Measurements from ENCODE around the gene NELFE.

NELFE gene

DNA sequence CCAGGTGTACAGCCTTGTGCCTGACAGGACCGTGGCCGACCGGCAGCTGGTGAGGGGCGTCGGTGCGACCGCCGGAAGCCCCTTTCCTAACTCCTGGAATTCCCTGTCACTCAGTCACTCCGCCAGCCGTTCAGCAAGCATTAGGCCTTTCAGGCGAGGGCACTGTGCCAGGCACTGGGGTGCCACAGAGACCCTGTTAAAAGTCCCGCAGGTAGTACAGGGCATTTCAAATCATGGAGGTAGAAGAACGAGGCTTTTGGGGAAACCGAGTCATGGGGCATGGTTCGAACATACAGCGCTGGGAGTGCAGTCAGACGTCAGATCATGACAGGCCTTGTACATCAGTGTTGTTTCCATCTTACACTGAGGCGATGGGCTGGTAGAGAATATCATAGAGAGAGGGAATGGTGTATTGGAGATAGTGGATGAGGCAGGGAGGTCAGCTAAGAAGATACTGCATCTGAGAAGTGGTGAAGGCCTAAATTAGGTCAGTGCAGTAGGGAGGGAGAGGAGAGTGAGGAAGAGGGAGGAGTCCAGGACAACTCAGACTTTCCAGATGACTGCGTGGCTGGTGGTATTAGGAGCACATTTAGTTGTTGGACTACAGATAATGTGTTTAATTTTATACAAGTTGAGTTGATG lies 14.1 kb upstream of the NELFE start:
- no peak for DNase-seq (ENCODE audit: low spot score)

DNA sequence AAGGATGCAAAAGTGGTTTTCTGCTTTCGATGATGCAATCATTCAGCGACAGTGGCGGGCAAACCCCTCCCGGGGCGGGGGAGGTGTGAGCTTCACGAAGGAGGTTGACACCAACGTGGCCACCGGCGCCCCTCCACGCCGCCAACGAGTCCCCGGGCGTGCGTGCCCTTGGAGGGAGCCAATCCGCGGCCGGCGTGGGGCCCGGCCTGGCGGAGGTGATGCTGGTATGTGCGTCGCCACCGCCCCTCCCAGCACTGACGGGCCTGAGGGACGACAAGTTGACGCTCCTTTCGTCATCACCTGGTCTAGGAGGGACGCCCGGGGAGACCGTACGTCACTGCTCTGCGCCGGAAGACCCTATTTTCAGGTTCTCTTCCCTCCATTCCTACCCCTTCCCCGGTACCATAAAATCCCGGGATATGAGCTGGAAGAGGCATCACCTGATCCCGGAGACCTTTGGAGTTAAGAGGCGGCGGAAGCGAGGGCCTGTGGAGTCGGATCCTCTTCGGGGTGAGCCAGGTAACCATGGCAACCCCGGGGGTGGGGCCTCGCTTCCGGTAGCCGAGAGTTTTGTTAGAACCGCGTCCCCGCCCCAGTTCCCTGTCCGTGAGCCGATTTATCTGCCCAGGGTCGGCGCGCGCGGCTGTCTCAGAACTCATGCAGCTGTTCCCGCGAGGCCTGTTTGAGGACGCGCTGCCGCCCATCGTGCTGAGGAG lies 13.4 kb upstream of the NELFE start, which contains the start of gene DXO:
Gene DXO, minus strand, starts transcription at position 146 of the 716 bp plus-strand sequence. CDS start 463 bp downstream, outside the sequence.
- peak; percentile 99 for DNase-seq (ENCODE audit: low spot score)

DNA sequence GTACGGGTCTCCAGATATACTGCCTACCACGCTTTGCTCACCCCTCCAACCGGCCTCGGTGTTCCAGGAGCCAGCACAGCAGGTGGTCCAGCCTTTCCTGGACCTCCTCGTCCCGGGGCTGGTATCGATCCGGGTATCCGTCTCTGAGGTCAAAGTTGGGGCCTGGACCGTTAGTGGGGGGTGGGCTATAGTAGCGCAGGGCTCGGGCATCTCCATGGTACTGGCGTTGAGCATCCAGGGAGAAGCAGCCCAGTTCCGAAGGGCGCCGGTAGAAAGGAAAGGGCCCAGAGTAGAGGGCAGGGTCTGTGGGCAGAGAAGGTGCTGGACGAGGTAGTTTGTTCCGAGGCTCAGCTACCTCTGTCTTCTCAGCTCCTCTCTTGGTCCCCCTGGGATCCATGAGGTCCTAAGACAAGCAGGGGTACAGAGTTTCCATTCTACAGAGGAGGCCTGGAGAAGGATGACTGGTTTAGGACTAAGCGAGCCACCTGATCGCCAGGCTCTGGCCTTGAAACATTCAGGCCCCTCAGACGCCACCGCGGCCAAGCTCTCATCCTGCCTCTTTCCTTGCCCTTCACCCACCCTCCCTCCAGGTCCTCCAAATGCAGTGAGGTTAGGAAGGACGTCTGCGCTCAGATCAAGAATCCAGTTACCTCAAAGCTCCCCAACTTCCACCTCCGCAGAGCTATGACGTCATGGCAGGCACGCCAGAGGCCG lies 12.7 kb upstream of the NELFE start:
- DNase-seq (ENCODE audit: low spot score): no peak

DNA sequence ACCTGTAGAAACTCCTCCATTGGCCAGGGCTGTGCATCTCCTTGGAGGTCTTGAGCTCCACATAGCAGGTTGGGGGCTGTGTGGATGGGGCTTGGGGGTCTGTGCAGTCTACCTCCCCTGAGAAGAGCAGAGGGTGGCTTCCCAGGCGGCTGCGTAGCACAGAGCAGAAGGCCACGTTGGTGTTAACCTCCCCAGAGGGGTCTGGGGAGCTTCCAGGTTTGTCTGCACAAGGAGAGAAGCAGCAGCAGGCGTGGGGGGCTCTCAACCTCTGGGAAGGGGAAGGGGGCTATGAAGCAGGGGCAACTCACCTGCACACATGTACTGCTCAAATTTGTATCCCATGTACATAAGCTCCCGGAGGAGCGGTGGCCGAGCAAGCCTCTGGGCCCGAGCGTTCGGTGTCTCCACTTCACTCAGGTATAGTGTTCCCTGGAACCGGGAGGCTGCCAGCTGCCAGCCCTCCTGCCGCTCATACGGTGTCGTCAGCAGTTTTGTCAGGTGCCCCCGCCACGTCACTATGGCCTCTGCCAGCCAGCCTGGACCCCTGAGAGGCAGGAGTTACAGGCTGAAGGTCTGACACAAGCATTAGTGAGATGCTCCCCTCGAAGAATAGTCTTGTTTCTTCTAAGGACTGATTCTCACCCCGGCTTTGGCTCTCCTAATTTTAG lies 12.0 kb upstream of the NELFE start:
- DNase-seq (ENCODE audit: low spot score): peak; percentile 15

DNA sequence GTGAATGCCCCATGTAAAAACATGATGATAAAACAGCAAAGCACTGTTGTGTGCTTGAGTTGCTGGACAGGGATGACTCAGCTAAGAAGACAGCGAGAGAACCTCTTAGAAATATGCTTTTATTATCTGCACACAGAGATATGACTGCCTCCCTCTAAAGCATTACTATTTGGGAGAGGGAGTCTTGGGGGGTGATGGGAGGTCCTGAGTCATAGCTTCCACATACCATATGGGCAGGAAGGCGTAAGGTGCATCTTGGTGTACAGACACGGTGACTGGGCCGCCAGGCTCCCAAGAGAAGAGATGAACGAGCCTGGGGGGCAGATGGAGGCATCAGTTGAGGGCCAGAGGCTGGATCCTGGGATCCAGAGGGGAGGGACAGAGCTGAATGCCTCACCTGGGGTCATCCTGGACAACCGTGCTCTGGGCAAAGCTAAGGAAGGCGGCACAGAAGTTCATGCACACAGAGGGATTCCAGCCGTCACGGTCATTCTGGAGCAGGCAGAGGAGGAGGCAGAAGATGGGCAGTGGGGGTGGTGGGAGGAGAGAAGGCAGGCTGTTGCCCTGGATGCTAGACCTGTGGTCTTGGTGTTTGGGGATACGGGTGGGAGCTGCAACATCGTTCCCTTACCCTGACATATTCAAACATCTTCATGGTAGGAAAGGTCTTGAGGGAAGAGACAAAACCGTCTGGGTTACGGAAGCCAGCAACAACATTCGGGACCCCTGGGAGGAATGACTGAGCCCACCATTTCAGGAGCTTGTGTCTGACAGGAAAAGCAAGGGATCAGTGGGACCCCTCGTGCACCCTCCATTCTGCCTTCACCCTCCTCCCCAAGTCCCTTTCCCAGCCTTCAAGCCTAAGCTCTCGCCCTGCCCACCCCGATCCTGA lies 11.2 kb upstream of the NELFE start:
- no peak for DNase-seq (ENCODE audit: low spot score)

DNA sequence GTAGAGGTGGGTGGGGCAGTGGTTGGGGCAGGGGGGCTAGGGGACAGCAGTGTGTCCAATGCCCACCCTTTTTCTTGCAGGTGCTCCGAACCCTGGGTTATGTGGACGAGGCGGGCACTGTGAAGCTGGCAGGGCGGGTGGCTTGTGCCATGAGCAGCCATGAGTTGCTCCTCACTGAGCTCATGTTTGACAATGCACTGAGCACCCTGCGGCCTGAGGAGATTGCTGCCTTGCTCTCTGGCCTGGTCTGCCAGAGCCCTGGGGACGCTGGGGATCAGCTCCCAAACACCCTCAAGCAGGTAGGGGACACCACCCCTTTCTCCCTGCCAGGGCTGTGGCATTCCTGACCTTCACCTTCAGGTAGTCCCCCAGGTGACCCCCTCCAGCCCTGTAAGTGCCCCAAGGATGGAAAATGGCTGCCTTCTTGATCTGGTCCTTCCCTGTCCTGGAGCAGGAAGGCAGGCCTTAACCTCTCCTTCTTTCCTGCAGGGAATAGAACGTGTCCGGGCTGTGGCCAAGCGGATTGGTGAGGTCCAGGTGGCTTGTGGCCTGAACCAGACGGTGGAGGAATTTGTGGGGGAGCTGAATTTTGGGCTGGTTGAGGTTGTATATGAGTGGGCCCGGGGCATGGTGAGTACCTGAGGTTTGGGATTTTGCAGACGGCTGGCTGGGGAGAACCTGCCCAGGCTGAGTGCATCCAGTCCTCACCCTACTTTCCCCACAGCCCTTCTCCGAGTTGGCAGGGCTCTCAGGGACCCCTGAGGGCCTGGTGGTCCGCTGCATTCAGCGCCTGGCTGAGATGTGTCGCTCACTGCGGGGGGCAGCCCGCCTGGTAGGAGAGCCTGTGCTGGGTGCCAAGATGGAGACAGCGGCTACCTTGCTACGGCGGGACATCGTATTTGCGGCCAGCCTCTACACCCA lies 10.3 kb upstream of the NELFE start:
- DNase-seq (ENCODE audit: low spot score): no peak

DNA sequence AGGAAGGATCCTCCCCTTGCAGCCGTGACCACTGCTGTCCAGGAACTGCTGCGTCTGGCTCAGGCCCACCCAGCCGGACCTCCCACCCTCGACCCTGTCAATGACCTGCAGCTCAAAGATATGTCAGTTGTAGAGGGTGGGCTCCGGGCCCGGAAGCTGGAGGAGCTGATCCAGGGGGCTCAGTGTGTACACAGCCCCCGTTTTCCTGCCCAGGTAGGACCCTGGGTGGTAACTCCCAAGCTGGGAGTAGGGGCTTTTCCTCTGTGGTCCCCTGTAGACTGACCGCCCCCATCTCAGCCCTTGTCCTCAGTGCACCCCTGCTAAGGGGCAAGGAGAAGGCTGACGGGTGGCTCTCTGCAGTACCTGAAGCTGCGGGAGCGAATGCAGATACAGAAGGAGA lies 9.6 kb upstream of the NELFE start:
- no peak for DNase-seq (ENCODE audit: low spot score)

DNA sequence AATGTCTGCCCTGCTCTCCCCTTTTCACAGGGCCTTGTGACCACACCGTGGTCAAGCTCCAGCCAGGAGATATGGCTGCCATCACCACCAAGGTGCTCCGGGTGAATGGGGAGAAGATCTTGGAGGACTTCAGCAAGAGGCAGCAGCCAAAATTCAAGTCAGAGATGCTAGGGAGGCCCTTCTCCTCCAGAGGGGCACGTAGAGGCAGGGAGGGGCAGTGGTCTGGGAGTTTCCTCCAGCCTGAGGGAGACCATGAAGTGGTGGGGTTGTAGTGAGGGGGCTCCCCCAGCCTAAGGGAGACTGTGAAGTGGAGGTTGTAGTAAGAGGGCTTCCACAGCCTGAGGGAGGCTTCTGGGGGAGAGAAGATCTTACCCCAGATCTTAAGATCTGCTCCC lies 9.2 kb upstream of the NELFE start:
- DNase-seq (ENCODE audit: low spot score): no peak

DNA sequence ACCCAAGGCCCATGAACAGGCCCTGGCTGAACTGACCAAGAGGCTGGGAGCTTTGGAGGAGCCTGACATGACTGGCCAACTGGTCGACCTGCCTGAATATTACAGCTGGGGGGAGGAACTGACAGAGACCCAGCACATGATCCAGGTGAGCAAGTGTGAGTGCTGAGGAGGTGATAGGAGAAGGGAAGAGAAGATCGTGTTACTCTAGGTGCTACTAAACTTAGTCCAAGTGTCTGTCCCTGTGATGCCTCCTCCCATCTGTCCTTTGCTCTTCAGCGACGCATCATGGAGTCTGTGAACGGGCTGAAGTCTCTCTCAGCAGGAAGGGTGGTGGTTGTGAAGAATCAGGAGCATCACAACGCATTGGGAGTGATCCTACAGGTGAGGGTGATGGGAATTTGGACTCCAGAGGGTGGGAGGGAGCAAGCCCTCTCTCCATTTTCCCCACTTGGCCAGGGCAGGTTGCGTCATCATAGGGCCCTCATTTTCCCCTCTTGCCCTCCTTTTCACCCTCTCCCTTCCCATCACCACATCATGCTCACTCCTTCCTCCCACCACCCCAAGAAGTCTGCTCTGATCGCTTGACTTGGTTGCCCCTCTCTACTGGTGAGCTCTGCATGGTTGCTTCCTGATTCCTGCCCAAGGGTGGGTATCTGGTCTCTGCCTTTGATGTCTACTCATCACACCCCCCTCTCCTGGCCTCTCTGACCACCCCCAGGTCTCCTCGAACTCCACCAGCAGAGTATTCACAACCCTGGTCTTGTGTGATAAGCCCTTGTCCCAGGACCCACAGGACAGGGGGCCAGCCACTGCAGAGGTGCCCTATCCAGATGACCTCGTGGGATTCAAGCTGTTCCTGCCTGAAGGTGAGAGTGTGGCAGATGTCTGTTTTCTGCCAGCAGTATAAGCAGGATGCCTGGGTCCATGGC lies 8.5 kb upstream of the NELFE start:
- no peak for DNase-seq (ENCODE audit: low spot score)

DNA sequence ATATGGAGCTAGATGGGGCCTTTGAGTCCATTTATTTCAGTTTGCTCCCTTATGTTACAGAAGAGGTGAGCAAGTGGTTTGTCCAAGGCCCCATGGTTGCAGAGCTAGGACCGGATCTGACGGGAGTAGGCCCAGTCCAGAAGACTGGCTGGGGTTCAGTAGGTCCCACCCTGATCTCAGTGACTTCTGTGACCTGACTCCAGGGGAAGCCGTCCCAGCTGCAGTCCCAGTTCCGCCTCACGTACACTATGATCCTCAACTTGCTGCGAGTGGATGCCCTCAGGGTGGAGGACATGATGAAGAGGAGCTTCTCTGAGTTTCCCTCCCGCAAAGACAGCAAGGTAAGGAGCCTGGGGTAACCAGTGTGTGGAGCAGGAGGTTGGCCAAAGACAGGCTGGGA lies 7.7 kb upstream of the NELFE start:
- no peak for DNase-seq (ENCODE audit: low spot score)

DNA sequence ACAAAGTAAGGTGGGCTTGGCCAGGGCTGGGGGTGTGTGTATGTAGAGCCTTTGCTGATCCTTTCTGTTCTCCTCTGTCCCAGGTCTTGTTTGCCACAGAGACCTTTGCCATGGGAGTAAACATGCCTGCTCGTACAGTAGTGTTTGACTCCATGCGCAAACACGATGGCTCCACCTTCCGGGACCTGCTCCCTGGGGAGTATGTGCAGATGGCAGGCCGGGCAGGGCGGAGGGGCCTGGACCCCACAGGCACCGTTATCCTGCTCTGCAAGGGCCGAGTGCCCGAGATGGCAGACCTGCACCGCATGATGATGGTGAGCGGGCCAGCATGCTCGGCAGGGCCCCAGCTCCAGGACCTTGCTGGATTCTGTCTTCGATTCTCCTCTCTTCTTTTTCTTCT lies 6.9 kb upstream of the NELFE start:
- no peak for DNase-seq (ENCODE audit: low spot score)

DNA sequence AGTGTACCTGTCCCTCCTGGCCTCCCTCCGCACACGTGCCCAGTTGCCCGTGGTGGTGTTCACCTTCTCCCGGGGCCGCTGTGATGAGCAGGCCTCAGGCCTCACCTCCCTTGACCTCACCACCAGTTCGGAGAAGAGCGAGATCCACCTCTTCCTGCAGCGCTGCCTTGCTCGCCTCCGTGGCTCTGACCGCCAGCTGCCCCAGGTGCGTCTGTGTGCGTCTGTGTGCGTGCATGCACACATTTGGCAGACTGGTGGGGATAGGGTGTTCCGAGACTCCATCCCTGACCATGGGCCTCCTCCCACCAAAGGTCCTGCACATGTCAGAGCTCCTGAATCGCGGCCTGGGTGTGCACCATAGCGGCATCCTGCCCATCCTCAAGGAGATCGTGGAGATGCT lies 5.2 kb upstream of the NELFE start:
- DNase-seq (ENCODE audit: low spot score): no peak

DNA sequence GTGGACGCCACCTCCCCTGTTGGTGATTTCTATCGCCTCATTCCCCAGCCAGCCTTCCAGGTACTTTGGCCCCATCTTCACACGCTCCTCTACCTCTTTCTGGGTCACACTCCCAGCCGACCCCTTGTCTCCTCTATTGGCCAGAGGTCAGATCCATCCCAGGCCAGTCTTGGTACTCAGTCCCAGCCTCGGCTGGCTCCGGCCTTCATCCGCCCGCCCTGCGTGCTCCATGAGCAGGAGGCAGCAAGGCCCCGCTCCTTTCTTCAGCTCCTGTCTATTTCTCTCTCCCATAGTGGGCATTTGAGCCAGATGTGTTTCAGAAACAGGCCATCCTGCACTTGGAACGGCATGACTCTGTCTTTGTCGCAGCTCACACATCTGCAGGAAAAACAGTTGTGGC lies 2.8 kb upstream of the NELFE start:
- DNase-seq (ENCODE audit: low spot score): no peak

DNA sequence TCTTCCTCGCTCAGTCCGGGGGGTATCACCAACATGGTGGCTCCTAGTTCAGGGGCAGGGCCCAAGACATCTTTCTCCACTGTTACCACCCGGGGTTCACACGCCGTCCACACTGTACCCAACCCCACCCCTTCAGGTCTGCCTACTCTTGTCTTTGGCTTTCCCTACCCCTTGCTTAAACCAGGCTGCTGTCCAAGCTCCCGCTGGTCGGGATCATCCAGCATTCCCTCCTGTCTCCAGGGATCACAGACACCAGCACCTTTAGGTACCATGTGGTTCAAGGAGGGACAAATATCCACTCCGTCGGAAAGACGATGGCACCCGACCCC lies 395 bp downstream of the NELFE start:
- DNase-seq (ENCODE audit: low spot score): no peak

DNA sequence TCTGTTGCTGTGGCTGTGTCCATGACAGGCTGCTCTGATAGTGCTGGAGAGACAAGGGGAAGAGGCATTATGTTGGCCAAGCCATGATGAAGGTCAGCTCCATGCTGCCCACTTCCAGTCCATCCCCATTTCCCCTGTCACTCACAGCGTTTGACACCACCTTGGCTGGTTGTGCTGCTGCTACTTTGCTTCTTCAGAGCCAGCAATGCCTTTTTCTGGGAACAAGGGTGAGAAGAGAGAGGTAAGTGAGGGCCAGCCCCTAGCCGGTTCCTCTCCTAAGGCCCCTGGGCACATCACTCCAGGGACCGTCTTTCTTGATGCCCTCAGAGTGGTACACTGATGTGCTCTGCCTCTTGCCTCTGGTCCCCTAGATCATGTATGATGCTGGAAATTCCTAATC lies 2.0 kb downstream of the NELFE start:
- no peak for DNase-seq (ENCODE audit: low spot score)

DNA sequence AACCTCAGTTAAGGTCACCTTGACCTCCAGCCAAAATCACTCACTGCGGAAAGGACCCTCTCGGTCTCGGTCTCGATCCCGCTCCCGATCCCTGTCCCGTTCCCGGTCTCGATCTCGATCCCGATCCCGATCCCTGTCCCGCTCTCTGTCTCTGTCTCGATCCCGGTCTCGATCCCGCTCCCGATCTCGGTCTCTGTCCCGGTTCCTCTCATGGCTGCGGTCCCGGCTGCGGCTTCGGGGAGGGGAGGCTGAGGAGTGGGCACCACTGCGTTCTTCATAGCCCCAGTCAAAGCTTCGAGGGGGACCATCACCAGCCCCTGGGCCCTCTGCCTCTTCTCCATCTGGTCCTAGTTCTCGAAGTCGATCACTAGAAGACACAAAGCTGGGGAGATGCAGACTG lies 4.3 kb downstream of the NELFE start:
- no peak for DNase-seq (ENCODE audit: low spot score)

DNA sequence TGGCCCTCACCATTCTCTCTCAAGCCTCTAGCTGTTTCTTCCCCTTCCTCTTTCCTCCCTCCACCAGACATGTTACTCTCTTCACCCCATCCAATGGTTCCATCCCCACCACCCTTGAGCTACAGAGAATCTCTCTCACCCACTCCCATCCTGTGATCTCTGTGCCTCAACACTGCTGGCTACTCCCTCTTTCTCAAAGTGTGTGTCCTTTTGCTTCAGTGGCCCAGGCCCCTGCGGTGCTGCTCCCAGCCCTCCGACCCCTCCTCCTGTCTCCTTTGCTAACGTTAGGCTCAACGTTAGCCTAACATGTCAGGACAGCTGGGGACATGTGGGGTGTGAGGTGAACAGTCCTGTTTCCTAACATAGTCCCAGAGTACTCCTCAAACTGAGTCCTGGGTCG lies 5.9 kb downstream of the NELFE start:
- DNase-seq (ENCODE audit: low spot score): no peak

DNA sequence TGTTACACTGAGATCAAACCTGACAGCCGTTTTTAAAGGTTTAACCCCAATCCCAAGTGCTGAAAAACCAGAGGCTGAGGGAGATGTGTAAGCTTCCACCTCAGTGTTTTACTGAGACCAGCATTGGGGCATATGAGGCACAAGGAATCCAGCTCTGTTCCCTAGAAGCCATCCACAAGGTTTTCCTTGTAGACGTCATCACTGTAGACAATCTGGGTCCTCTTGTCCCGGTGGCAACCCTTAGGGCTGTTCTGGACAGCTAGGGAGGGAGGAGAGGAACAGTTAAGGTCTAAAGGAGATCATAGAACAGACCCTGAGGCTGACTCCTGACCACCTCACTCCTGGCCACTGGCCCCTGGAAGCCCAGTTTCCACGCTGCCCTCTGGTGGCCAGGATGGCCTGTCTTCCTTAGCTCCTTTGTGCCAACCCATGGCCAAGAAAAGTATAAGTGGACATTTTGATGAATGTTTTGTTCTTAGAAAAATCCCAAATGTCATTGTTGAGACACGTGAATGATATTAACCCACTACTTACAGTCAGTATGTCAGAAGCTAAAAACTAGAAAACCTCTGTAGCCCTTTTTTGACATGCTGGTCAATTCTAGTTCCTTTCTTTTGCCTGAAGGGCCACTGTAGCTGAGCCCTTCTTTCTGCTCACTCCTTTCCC lies 6.5 kb downstream of the NELFE start:
- peak; percentile 66 for DNase-seq (ENCODE audit: low spot score)

DNA sequence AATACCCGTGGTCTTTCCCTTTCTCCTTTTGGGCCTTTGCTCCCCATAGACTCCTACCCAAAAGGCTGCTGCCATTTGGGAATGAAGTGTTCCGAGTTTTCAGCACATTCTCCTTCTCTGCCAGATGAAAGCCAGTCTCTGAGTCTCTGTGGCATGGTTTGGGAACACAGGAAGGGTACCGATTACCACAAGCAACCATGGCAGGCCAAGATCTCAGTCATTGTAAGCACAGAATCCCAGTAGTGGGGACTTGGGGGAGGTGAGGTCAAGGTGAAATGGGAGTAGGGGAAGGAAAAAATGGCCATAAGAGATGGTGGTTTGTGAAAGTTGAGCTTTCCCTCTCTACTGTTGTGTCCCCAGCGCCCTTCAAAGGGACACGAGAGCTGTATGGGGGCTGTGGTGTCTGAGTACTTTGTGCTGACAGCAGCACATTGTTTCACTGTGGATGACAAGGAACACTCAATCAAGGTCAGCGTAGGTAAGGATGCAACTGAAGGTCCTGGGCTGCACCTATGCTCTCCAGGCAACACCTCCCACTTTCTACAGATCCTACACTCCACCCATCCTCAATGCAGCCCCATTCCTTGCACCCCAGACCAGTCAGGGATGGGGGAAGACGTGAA lies 8.7 kb downstream of the NELFE start:
- no peak for DNase-seq (ENCODE audit: low spot score)

All from cerebellar cortex (tissue), 1 donor.